GM23338 (cell line): ENCODE results near the gene PGLYRP4. TPM values are rescaled to one million over a fixed set of nuclear protein-coding genes. Genes with fewer than 3 reads are reported as not detected.

Experiments used
- ATAC-seq: fragments of 200-7000 bp; cut with Tn5 transposase; 3 replicates; pipeline ENCODE4 v1.9.1; 2020
- DNase-seq: peaks from one replicate; pipeline ENCODE4 v3.0.0-alpha.2; 2015; ENCODE audit warnings: low spot score
- H2AFZ ChIP-seq: fragments of 200-600 bp; sonication (generic); 2 replicates; pipeline ENCODE4 v1.8.0; 2016; ENCODE audit warnings: antibody characterized with exemption, mild to moderate bottlenecking, moderate library complexity
- H3F3A ChIP-seq: fragments of 200-600 bp; sonication (generic); replicated peaks from 2 replicates; pipeline ENCODE4 v1.8.0; 2017; ENCODE audit warnings: antibody characterized with exemption, mixed run types, low read depth
- H3K27ac ChIP-seq: fragments of 200-600 bp; sonication (generic); 2 replicates; pipeline ENCODE4 v1.6.1; 2016; ENCODE audit warnings: low read depth
- H3K27me3 ChIP-seq: fragments of 200-600 bp; sonication (generic); 2 replicates; pipeline ENCODE4 v1.8.0; 2016; ENCODE audit warnings: mild to moderate bottlenecking, mixed run types, moderate library complexity; ENCODE audit not compliant: insufficient read depth
- H3K36me3 ChIP-seq: fragments of 200-600 bp; sonication (generic); 2 replicates; pipeline ENCODE4 v1.8.0; 2016; ENCODE audit warnings: mild to moderate bottlenecking; ENCODE audit not compliant: insufficient read depth
- H3K4me1 ChIP-seq: fragments of 200-600 bp; sonication (generic); 2 replicates; pipeline ENCODE4 v1.8.0; 2016; ENCODE audit warnings: mild to moderate bottlenecking, moderate library complexity; ENCODE audit not compliant: insufficient read depth
- H3K4me2 ChIP-seq: fragments of 200-600 bp; sonication (generic); 2 replicates; pipeline ENCODE4 v1.7.1; 2017; ENCODE audit warnings: mixed run types
- H3K4me3 ChIP-seq: fragments of 200-600 bp; sonication (generic); 2 replicates; pipeline ENCODE4 v1.6.1; 2016; ENCODE audit warnings: mixed run types
- H3K79me2 ChIP-seq: fragments of 200-600 bp; sonication (generic); replicated peaks from 2 replicates; pipeline ENCODE4 v1.8.0; 2017; ENCODE audit warnings: mild to moderate bottlenecking; ENCODE audit not compliant: insufficient read depth
- H3K9me2 ChIP-seq: fragments of 200-600 bp; sonication (generic); 2 replicates; pipeline ENCODE4 v1.8.0; 2017; ENCODE audit not compliant: insufficient read depth
- H4K20me1 ChIP-seq: fragments of 200-600 bp; sonication (generic); replicated peaks from 2 replicates; pipeline ENCODE4 v1.8.0; 2017; ENCODE audit warnings: mild to moderate bottlenecking; ENCODE audit not compliant: insufficient read depth
- H3K27ac Mint-ChIP-seq: 2 replicates; pipeline ENCODE4 v1.8.0; 2020; ENCODE audit warnings: inconsistent platforms, mild to moderate bottlenecking, moderate library complexity, mixed read lengths
- H3K27me3 Mint-ChIP-seq: 3 replicates; pipeline ENCODE4 v1.8.0; 2022; ENCODE audit warnings: low read depth, mild to moderate bottlenecking, moderate library complexity, mixed read lengths, inconsistent platforms; ENCODE audit not compliant: insufficient read depth, poor library complexity
- H3K36me3 Mint-ChIP-seq: 3 replicates; pipeline ENCODE4 v1.8.0; 2021; ENCODE audit warnings: low read depth, mild to moderate bottlenecking, inconsistent platforms, moderate library complexity, mixed read lengths
- H3K4me1 Mint-ChIP-seq: 3 replicates; pipeline ENCODE4 v1.8.0; 2020; ENCODE audit warnings: mild to moderate bottlenecking, inconsistent platforms, mixed read lengths
- H3K4me3 Mint-ChIP-seq: 3 replicates; pipeline ENCODE4 v1.8.0; 2021; ENCODE audit warnings: moderate library complexity, mild to moderate bottlenecking, inconsistent platforms, mixed read lengths
- H3K9me3 Mint-ChIP-seq: 3 replicates; pipeline ENCODE4 v1.8.0; 2020; ENCODE audit warnings: moderate library complexity, mild to moderate bottlenecking, inconsistent platforms, mixed read lengths
- CREB1 ChIP-seq: fragments of 250-450 bp; sonication (Bioruptor Pico); IDR thresholded peaks from 2 replicates; pipeline ENCODE4 v1.5.0; 2020; ENCODE audit warnings: low read depth, mild to moderate bottlenecking, moderate library complexity
- EZH2 ChIP-seq: fragments of 200-600 bp; sonication (generic); IDR thresholded peaks from one replicate; pipeline ENCODE4 v1.8.0; 2017; ENCODE audit warnings: antibody characterized with exemption, mild to moderate bottlenecking, low read depth; ENCODE audit not compliant: unreplicated experiment
- EZH2phosphoT487 ChIP-seq: fragments of 200-600 bp; sonication (generic); IDR thresholded peaks from one replicate; pipeline ENCODE4 v1.8.1; 2018; ENCODE audit warnings: antibody characterized with exemption; ENCODE audit not compliant: unreplicated experiment
- JUNB ChIP-seq: IDR thresholded peaks from one replicate; pipeline ENCODE4 v1.6.1; 2016; ENCODE audit warnings: antibody characterized with exemption; ENCODE audit not compliant: unreplicated experiment
- POLR2AphosphoS5 ChIP-seq: IDR thresholded peaks from 2 replicates; pipeline ENCODE4 v1.6.1; 2016; ENCODE audit warnings: antibody characterized with exemption, low read depth
- STAT1 ChIP-seq: IDR thresholded peaks from one replicate; pipeline ENCODE4 v1.6.1; 2016; ENCODE audit warnings: antibody characterized with exemption; ENCODE audit not compliant: unreplicated experiment
- polyA plus RNA-seq: library from polyadenylated mRNA; unstranded; fragments of >200 nt; fragmentation: Nextera tagmentation; extraction: Ambion mirVana; gene quantifications from 2 replicates; pipeline ENCODE4 v1.2.1, GENCODE V29; 2016
- total RNA-seq: library from RNA; depleted of rRNA; stranded (reverse); fragments of >200 nt; shearing (Covaris generic); gene quantifications from 2 replicates; pipeline ENCODE4 v1.2.3, GENCODE V29; 2014
- TF ChIP-seq, protein P1 (sequence below), 2 experiments: fragments of 200-600 bp in 1 of 2; sonication (generic) in 1 of 2; conservative IDR thresholded peaks; 2 replicates each; pipeline versions ENCODE4 v1.5.1 to v1.6.1; 2016 to 2017; ENCODE audit warnings: antibody characterized with exemption in 2 of 2, low read depth in 2 of 2, mild to moderate bottlenecking in 2 of 2, moderate library complexity in 1 of 2
- TF ChIP-seq, protein P2 (sequence below): IDR thresholded peaks from 2 replicates; pipeline ENCODE4 v1.6.1; 2016; ENCODE audit warnings: antibody characterized with exemption
- TF ChIP-seq, protein P3 (sequence below): fragments of 250-450 bp; sonication (Bioruptor Pico); IDR thresholded peaks from 2 replicates; pipeline ENCODE4 v1.5.0; 2020; ENCODE audit warnings: mild to moderate bottlenecking, moderate library complexity

Gene PGLYRP4
- total and polyA plus RNA-seq, 2 experiments from 2014 or later, result not detected

DNA sequence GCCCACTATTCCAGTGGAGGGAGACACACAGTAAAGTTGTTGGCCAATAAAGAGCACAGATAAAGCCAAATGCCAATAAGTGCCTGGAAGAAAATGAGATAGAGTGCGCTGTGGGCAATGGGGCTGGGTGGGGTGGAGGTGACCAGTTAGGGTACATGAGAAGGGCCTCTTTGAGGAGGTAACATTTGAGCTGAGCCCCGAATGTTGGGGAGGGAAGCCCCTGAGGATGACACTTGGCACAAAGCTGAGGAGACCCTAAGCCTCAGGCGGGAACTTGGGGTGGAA, 10.0 kb upstream of the PGLYRP4 start:
- Mint-ChIP-seq H3K27me3 (peaks cover 5% of the 10 kb centered on the region), H3K36me3 (no peaks in the 10 kb centered on the region), H3K27ac (no peak overlapping the region), H3K4me1 (peaks cover 8% of the 10 kb centered on the region; the same call in 1 of the 3 replicates), H3K4me3 (no peak overlapping the region), H3K9me3 (no peaks in the 10 kb centered on the region)
- H2AFZ ChIP-seq, result peak overlapping the region; percentile 74; the same call in 1 of the 2 replicates
- no peaks in the 10 kb centered on the region; the same call in 1 of the 2 replicates for H3K9me2 ChIP-seq
- no peak for DNase-seq
- H3K79me2 ChIP-seq, result no peaks in the 10 kb centered on the region
- H3K27me3 ChIP-seq, result no peaks in the 10 kb centered on the region
- H3F3A ChIP-seq, result no peaks in the 10 kb centered on the region
- no peak for TF ChIP-seq CREB1 (CRISPR knock-in tag)
- TF ChIP-seq, protein P1, sequence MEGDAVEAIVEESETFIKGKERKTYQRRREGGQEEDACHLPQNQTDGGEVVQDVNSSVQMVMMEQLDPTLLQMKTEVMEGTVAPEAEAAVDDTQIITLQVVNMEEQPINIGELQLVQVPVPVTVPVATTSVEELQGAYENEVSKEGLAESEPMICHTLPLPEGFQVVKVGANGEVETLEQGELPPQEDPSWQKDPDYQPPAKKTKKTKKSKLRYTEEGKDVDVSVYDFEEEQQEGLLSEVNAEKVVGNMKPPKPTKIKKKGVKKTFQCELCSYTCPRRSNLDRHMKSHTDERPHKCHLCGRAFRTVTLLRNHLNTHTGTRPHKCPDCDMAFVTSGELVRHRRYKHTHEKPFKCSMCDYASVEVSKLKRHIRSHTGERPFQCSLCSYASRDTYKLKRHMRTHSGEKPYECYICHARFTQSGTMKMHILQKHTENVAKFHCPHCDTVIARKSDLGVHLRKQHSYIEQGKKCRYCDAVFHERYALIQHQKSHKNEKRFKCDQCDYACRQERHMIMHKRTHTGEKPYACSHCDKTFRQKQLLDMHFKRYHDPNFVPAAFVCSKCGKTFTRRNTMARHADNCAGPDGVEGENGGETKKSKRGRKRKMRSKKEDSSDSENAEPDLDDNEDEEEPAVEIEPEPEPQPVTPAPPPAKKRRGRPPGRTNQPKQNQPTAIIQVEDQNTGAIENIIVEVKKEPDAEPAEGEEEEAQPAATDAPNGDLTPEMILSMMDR (conservative IDR thresholded peaks at IDR 0.05; ENCODE audit: low read depth in 2 of 2), result no peak
- TF ChIP-seq POLR2AphosphoS5, result no peak
- no peaks in the 10 kb centered on the region for H4K20me1 ChIP-seq
- no peak overlapping the region for H3K4me3 ChIP-seq
- H3K27ac ChIP-seq, result no peak overlapping the region
- H3K4me2 ChIP-seq, result no peak overlapping the region
- no peak for ATAC-seq
- no peaks in the 10 kb centered on the region for H3K4me1 ChIP-seq
- no peaks in the 10 kb centered on the region for H3K36me3 ChIP-seq

DNA sequence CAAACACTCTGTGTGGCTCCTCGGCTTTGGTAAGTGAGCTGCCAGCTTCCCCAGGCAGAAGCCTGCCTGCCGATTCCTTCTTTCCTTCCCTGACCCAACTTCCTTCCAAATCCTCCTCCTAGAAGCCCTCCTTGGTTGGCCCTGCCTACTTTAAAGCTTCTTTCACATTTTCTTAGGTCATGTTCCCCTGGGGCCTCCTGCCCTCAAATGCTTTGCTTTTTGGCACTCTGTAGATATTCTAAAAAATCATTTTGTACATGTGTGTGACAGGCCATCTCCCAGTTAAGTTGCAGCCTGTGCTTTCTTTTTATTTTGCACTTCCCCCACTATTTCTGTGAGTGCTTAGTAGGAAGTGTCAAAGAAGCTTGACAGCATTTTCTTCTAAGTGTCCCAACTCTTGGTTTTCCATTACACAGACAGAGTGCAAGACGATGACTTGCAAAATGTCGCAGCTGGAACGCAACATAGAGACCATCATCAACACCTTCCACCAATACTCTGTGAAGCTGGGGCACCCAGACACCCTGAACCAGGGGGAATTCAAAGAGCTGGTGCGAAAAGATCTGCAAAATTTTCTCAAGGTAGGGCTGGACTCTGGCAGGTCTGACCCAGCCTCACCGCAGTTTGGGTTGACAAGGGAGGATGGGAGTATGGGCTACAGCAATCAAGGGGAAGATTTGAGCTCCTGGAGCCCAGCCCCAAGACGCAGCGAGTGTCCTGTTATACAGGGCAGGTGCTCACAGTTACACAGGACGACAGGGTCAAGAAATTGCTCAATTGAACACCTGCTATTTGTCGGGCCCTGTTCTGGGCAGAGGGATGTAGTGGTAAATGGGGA, 9.4 kb upstream of the PGLYRP4 start, which contains the start of gene S100A9:
TSS of gene S100A9 (plus strand) at position 2 of the 838 bp plus-strand sequence. CDS start at position 432, 430 bp downstream.
- Histone ChIP-seq H3K27me3 (no peaks in the 10 kb centered on the region), H3K79me2 (no peaks in the 10 kb centered on the region), H3K4me1 (no peaks in the 10 kb centered on the region), H4K20me1 (no peaks in the 10 kb centered on the region), H3K4me2 (no peak within 1 kb of the TSS), H3K4me3 (no peak within 1 kb of the TSS), H3K27ac (no peak within 1 kb of the TSS), H2AFZ (peak within 1 kb of the TSS; percentile 74), H3F3A (no peaks in the 10 kb centered on the region), H3K9me2 (no peaks in the 10 kb centered on the region), H3K36me3 (no peaks in the 10 kb centered on the region)
- Mint-ChIP-seq H3K9me3 (no peaks in the 10 kb centered on the region), H3K36me3 (no peaks in the 10 kb centered on the region), H3K27ac (no peak within 1 kb of the TSS), H3K4me3 (no peak within 1 kb of the TSS), H3K4me1 (peaks cover 8% of the 10 kb centered on the region; the same call in 1 of the 3 replicates), H3K27me3 (peaks cover 5% of the 10 kb centered on the region)
- DNase-seq (no peak), ATAC-seq (no peak)
- no peak for TF ChIP-seq EZH2
- TF ChIP-seq JUNB, result no peak
- no peak for TF ChIP-seq CREB1 (CRISPR knock-in tag)
- TF ChIP-seq EZH2phosphoT487, result no peak
- TF ChIP-seq, protein P2, sequence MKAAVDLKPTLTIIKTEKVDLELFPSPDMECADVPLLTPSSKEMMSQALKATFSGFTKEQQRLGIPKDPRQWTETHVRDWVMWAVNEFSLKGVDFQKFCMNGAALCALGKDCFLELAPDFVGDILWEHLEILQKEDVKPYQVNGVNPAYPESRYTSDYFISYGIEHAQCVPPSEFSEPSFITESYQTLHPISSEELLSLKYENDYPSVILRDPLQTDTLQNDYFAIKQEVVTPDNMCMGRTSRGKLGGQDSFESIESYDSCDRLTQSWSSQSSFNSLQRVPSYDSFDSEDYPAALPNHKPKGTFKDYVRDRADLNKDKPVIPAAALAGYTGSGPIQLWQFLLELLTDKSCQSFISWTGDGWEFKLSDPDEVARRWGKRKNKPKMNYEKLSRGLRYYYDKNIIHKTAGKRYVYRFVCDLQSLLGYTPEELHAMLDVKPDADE, result no peak
- no peak for TF ChIP-seq POLR2AphosphoS5
- TF ChIP-seq, protein P1 (conservative IDR thresholded peaks at IDR 0.05; ENCODE audit: low read depth in 2 of 2), result no peak
- TF ChIP-seq STAT1, result no peak
- TF ChIP-seq, protein P3, sequence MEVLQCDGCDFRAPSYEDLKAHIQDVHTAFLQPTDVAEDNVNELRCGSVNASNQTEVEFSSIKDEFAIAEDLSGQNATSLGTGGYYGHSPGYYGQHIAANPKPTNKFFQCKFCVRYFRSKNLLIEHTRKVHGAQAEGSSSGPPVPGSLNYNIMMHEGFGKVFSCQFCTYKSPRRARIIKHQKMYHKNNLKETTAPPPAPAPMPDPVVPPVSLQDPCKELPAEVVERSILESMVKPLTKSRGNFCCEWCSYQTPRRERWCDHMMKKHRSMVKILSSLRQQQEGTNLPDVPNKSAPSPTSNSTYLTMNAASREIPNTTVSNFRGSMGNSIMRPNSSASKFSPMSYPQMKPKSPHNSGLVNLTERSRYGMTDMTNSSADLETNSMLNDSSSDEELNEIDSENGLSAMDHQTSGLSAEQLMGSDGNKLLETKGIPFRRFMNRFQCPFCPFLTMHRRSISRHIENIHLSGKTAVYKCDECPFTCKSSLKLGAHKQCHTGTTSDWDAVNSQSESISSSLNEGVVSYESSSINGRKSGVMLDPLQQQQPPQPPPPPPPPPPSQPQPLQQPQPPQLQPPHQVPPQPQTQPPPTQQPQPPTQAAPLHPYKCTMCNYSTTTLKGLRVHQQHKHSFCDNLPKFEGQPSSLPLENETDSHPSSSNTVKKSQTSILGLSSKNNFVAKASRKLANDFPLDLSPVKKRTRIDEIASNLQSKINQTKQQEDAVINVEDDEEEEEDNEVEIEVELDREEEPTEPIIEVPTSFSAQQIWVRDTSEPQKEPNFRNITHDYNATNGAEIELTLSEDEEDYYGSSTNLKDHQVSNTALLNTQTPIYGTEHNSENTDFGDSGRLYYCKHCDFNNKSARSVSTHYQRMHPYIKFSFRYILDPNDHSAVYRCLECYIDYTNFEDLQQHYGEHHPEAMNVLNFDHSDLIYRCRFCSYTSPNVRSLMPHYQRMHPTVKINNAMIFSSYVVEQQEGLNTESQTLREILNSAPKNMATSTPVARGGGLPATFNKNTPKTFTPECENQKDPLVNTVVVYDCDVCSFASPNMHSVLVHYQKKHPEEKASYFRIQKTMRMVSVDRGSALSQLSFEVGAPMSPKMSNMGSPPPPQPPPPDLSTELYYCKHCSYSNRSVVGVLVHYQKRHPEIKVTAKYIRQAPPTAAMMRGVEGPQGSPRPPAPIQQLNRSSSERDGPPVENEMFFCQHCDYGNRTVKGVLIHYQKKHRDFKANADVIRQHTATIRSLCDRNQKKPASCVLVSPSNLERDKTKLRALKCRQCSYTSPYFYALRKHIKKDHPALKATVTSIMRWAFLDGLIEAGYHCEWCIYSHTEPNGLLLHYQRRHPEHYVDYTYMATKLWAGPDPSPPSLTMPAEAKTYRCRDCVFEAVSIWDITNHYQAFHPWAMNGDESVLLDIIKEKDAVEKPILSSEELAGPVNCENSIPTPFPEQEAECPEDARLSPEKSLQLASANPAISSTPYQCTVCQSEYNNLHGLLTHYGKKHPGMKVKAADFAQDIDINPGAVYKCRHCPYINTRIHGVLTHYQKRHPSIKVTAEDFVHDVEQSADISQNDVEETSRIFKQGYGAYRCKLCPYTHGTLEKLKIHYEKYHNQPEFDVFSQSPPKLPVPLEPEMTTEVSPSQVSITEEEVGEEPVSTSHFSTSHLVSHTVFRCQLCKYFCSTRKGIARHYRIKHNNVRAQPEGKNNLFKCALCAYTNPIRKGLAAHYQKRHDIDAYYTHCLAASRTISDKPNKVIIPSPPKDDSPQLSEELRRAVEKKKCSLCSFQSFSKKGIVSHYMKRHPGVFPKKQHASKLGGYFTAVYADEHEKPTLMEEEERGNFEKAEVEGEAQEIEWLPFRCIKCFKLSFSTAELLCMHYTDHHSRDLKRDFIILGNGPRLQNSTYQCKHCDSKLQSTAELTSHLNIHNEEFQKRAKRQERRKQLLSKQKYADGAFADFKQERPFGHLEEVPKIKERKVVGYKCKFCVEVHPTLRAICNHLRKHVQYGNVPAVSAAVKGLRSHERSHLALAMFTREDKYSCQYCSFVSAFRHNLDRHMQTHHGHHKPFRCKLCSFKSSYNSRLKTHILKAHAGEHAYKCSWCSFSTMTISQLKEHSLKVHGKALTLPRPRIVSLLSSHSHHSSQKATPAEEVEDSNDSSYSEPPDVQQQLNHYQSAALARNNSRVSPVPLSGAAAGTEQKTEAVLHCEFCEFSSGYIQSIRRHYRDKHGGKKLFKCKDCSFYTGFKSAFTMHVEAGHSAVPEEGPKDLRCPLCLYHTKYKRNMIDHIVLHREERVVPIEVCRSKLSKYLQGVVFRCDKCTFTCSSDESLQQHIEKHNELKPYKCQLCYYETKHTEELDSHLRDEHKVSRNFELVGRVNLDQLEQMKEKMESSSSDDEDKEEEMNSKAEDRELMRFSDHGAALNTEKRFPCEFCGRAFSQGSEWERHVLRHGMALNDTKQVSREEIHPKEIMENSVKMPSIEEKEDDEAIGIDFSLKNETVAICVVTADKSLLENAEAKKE (CRISPR knock-in tag), result no peak
